ENCODE data around the gene CYB561D1.

Gene CYB561D1

DNA sequence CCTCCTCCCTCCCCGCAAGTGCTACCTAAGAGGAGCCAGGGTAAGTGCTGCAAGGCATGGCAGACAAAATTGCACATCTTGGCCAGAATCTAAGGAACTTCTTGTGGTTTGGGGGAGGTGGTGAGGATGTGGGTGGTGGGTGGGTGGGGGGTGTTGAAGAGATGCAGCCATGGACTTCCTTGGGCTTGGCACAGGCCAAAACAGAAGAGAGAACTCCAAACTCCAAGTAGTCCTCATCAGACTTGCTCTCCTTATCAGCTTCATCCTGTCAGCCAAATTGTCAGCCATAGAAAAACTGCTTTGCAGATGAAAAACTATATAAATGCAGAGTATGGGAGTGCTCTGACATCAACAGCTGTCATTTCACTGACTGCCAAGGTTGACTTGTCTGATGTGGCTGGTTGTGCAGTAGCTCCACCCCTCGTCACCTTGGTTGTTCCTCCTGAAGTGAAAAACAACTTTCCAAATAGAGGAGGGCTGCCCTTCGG, 8.5 kb downstream of the CYB561D1 start:
- DNase-seq = no peak

DNA sequence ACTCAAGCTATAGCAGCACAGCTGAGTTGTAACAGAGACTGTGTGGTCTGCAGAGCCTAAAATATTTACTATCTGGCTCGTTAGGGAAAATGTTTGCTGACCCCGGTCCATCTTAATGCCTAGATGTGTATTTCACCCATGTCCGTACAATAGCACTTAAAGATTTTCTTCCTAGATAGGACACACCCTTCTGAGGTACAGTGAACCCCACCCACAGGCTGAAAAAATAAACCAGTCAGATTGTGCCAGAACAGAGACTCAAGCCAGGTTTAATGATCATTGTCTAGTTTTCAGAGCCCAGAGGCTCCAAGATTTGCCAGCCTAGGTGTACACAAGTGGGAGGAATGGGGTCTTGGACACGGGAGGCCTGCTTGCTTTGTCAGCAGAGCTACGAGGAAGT, 10.0 kb downstream of the CYB561D1 start:
- no peak for DNase-seq

DNA sequence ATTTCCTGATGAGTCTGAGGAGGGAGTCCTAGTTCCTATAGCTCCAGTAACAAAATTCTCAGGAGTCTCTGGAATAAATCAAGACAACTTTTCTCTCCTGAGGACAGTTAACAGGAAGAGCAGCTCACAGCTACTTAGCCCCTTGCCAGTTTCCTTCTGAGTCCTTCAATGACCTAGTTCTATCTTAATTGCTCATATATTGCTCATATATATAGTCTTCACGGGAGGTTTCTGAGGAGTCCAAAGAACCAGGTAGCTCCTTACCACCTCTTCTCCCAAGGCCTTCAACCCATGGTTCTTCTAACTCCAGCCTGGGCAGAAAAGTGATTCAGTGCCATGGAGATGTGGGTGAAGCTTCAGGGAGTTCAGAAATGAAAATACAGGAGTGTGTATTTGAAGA, 11.1 kb downstream of the CYB561D1 start:
- DNase-seq = no peak

DNA sequence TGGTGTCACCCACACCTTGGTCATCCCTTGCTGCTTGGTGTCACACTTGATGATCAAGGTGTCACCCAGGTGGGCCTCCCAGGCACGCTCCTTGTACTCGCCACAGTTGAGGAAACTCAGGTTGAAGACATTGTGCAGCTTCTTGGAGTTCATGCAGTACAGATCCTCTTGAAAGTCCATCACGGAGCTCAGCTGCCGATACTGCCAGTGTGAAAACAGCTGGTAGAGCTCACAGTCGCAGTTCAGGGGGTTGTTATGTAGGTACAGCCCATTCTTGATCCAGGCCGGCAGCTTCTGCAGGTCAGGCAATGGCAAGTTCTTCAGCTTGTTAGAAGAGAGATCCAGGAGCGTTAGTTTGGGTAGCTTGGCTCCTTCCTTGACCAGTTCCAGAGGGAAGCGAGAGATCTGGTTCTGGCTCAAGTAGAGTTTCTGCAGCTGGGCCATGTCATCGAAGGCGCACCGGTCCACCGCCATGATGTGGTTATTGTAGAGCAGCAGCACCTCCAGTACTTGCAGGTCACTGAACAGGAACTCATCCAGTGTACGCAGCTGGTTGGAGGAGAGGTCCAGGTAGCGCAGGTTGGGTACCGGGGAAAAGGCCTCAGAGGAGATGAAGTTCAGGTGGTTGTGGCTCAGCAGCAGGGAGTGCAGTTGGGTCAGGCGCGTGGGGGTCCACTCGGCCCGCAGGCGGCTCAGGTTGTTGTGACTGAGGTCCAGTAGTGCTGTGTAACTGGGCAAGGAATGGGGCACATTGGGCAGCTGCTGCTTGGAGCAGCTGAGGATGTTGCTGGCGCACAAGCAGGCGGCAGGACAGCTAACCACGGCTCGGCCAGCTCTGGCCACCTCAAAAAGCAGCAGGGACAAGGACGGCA, 14.3 kb downstream of the CYB561D1 start:
- no peak for DNase-seq

DNA sequence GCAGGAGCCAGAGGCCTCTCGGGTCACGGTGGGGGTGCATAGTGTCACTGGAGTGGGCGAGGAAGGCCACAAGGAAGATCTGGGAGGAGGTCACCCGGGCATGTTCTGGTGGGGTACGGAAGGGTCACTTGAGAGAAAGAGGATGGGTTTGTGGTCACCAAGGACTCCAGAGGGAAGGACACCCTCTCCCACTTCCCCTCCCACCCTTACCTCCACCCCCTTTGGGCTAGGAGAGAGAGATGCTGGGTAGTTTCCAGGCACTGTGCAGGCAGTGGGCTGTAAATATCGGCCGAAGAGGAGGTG, 14.9 kb downstream of the CYB561D1 start:
- no peak for DNase-seq

DNA sequence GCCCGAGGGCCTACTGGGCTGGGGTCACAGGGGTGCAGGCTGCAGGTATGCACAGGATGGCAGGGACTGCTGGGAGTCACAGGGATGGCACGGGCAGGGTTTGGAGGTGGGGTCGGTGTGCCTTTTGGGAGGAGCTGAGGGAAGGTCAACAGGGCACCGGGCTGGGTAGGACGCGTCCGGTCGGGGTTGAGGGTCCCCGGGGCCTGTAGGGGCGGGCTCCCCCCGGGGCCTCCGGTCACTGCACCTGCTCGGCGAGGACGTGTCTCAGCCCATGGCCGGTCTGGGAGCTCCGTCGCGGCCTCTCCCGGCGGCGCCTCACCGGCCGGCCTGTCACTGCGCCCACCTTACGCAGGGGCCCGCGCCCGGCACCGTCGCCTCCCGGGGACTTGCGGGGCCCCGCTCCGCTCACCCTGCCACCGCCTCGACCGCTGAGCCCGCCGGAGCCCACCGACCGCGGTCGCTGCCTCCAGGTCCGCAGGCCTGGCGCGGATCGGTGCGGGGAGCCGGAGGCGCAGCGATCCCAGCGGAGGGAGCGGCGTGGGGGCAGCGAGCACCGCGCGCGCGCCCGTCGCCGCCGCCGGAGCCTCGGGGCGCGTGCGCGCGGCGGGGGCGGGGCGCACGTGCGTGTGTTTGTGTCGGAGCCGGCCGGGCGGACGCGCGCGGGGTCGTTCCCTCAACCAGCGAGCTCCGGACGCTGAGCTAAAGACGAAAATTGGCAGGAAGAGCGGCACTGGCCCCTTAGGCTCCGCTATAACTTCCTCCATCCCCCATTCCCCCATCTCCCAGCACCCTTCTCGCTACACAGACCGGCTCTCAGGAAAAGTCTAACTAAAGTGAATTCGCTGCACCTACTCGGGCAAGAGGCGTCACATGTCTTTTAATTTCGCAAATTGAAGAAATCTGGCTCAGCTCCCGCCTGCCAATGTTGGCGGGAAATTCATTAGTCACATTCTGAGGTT, 15.6 kb downstream of the CYB561D1 start, which contains the start of gene AMIGO1:
Gene AMIGO1 (minus strand): TSS at position 552 of the 959 bp plus-strand sequence. CDS start 815 bp downstream, outside the sequence.
- no peak for DNase-seq

DNA sequence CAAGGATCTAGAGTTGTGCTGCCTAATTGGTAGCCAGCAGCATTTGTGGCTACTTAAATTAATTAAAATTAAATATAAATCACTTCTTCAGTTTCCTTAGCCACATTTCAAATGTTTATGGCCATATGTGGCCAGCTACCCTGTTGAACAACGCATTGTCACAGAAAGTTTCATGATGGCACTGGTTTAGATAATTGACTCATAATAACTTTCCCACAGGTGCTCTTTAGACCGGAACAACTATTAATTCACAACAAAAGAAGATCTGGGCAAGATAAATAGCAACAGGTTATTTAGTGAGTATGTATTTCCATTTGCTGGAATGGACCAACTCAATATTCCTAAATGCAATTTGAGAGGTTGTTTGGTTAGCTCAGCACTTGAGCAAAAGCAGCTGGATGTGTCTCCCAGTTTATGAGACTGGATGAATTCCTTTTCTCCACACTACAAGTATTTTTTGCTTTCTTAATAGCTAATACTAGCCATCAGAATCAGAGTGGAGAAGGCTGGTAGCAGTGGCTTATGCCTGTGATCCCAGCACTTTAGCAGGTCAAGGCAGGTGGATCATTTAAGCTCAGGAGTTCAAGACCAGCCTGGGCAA, 19.3 kb downstream of the CYB561D1 start:
- no peak for DNase-seq

DNA sequence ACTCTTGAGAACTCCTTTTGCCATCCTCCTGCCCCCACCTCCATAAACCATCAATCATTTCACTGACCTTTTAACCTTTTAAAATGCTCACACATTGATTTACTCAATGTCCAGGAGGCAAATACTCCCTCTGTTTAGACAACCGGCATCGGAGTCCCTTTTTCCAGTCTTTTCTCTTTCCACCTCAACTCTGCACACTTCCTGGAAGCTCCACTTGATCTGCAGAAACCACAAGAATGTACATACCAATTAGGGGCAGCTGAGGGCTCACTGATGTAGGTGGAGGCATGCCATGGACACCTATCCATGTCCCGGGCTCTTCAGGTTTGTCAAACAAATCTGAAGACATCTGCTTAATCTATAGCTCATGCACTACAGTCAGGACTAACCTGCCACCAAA, 21.0 kb downstream of the CYB561D1 start:
- DNase-seq = no peak

DNA sequence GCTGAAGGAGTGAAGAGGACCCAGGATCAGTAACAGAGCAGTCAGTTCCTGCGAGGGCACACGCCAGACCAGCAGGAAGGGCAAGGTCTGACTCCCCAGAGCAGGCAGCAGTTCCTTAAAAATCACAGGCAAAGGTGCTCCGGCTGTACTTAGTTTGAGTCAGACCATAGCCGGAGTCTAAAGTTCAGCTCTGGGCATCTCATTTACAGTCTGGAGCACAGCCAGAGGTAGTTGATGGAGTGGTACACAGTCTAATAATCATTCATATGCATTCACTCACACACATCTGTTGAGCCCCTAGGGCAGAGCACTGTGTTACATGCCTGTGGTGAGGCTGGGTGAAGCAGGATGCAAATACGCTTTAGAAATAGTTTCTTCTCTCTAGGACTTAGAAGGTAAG, 23.0 kb downstream of the CYB561D1 start:
- no peak for DNase-seq

DNA sequence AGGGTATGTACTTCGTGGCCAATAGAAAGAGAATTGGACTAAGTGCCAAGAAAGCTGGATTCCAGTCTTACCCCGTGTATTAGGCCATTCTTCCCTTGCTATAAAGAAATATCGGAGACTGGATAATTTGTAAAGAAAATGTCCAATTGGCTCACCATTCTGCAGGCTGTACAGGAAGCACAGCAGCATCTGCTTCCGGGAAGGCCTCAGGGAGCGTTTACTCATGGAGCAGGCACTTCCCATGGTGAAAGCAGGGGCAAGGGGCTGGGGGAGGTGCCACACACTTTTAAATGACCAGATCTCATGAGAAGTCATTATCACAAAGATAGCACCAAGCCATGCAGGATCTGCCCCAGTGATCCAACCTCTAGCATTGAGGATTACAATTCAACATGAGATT, 23.4 kb downstream of the CYB561D1 start:
- DNase-seq = no peak

DNA sequence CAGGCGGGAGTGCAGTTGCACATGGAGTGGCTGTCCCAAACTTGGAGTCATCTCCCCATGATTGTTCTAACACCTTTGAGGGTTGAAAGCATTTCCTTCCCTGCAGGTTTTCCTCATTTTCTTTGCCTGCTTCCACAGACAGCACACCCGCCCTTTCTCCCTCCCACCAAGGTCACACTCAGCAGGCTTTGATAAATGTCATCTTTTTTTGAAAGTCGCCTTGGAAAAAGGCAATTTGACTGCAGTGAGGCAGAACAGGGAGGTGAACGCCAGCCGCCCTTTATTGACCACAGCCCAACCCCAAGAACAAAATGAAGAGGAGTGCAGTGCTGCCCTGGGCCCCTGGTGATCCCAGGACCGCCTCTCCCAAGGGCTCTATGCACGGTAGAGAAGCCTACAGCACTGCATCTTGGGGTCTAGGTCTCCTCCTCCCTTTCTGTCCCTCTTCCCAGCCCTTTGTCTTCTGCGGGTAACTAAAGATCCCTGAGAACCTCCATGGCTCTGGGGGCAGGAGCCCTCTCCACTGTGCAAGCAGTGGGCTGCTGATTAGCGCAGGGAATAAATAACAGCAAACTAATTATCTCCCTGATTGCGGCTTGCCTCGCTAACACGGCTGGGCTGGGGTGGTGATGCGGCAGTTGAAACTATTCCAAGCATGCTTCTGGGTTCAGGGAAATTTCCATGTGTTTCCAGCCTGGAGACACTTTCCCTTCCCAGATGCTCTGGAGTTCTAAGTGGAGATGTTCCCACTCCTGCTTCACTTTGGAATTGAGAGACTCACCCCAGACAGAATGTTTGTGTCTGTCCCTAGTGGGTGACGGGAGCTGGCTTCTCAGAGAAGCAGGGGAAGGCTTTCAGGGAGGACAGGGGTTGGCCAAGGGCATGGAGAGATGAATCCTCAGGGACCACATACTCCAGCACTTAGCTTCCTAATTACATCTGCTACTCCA, 27.4 kb downstream of the CYB561D1 start:
- DNase-seq = no peak

DNA sequence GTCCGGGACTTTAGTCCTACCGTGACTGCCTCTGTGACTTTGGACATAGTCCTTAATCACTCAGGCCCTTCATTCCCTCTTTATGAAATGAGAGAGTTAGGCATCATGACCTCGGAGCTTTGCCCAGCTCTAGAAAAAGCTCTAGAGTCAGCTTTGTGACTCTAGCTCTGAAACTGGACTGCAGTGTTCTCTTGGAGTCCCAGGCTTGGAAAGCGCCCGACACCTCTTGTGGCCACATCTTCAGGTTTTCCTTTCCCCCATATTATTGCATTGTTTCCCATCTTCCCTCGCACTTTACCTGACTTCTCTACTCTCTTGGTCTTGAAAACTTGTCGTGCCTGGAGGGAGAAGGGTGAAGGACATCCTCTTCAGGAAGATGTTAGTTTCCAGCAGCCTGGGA, 28.1 kb downstream of the CYB561D1 start:
- DNase-seq = no peak

DNA sequence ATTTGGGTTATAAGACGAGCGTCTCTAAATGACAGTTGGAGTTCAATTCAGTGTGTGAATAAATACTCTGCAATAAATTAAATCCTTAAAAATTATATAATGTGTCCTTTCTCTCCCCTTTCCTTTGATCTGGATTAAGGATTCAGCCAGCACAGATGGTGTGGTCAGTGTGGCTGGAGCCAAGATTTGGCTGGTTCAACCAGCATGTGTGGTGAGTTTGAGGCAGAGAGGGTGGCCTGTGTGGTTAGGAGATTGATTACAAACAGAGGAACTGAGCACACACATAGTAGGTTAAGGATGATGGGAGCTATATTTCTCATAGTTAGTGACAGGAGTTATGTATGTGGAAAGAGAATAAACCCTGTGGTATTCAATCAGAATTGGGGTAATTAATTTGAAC, 29.8 kb downstream of the CYB561D1 start:
- no peak for DNase-seq

DNA sequence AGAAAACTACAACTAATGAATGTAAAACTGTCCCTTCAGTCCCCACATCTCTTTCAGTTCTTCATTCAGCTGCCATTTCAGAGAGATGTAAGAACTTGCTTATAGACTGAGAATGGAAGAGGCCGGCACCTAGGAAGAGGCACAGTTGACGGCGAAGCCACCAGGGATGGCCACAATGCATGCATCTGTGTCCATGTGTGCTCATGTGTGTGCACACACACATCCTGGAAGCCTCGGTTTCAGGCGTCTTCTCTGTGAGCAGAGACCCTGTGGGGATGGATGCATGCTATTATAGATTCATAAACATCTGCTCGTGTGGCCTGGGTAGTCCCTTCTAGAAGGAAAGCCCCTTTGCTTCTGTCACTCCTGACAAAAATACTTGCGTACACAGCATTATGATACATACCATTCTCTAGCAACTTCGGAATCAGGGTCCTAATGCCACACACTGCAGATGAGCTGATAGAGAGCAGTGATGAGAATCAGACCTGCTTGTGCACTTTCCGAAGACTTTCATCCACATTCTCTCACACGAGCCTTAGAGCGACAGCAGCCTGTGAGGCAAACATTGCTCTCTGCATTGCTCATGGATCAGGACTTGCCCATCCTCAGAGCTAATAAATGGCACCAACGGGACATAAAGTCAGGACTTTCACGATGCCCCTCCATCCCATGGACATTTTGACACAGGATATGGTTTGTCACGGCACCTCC, 33.4 kb downstream of the CYB561D1 start:
- no peak for DNase-seq

DNA sequence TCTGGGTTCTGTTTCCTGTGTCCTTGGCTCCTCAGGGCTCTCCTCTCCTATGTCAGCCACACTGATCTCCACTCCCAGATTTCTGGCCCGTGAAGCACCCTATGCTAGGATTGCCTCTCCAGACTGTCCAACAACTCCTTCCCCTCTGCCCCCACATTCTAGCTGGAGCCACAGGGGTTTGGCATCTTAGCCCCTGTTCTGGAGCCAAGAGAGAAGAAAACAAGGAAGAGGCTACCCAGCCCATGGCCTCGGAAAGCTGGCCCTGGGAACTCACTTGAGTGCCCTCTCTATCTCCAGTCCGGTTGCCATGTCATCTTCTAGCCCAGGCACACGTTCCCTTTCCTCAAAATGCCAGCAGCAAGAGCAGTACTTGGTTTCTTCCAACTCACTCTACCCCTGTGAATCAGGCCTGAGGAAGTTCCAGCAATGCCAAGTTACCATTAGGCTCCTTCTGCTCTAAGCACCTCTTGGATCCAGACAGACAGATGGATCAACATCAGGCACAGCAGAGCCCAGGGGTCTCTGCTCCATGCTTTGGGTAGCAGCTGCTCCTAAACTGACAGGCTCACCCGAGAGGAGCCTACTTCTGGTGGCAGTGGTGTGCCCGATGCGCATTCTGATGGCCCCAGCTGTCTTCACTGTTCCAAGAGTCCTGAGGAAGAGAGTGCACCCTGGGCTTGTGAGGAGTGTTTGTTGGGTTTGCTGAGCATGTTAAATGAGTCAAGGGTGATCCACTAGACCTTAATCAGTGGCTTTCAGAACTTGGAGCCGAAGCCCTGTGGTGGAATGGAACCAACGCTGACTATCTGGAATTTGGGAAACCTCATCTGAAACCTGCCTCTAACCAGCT, 34.2 kb downstream of the CYB561D1 start:
- DNase-seq = no peak

DNA sequence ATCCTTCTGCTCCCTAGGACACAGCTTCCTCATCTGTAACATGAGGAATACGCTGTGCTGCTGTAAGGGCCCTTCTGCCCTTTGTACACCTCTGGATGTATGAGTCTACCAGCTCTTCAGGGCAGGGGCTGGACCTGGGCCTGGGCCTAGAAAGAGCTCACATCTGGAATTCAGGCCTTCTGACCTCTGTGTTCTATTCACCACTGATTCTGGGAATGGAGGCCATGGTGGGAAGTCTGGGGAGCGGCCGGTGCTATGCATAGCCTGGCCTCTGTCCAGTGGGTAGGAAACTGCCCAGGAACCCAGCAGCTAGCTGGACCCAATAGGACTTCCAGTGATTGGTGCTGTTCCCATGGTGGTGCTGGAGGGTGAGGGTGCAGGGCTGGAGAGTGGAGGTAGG, 34.8 kb downstream of the CYB561D1 start:
- DNase-seq = no peak

DNA sequence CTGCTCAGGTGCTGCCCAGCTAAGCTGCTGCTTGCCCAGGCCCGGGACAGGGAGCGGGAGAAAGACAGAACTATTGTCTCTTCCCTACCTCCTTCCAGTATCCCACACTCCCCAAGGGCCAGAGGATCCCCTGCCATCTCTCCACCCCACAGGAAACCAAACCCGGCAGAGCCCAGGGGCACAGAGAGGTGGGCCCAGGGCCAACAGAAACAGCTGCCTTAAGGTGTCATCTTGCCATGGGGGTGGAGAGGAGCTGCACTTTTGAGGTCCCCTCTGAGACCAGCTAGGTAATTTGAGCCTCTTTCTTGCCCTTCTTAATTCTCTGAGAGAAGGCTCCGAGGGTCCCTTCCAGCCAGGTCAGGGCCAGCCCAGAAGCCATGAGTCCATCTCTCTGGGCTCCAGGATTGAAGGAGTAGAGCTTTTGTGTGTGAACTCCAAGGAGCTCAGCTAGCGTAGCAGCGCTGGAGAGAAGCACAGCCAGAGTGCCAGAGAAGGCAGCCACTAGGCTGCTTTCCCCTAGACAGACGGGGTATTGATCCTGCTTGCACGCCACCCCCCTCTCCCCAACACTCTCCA, 36.1 kb downstream of the CYB561D1 start:
- DNase-seq = no peak

DNA sequence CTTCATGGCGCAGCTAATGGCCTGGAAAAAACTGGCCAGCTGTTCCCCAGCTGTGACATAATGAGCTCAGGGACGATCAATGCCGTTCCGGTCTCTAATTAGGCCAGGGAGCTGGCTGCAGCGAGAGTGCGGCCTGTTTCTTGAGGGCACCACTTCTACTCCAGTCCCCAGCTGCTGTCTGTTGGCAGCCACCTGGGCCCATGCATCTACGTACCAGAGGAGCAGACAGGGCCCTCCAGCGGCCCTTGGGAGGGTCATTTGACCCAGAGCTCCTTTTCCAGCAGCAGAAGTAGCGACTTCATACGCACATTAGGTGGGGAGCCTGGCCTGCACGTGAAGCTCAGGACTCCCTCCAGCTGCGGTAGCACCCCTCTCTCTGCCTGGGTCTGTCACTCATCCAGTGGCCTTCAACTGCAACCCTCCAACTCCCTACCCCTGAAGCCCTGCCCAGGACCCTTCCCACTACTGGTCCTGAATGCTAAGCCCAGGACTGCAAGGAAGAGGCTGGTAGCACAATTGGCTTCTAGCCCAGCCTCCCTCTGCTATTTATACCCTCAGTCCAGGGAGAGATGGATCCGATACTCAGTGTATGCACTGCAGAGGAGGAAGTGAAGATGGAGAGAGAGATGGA, 36.7 kb downstream of the CYB561D1 start:
- no peak for DNase-seq

DNA sequence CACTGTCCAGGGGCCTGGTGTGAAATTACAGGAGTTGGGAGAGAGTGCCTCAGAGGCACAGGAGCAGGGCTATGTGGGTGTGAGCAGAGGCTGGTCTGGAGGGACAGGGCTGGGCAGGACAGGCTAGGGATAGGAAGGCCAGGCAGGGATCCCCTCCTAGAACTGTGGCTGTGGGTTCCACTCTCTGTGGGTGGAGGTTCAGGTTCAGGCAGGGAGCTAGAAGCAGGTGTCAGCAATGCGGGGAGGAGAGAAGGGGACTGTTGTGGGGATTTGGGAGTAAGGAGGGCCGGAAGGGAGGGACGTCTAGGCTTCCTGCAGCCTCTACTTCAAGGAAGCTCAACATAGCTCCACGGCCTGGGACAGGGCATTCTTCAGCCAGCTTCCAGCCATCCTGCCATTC, 37.5 kb downstream of the CYB561D1 start:
- DNase-seq = no peak
